IPS DF 6.9 (cell line): Measurements from ENCODE around the gene SH3BP4.

Source experiments
- DNase-seq: peaks from one replicate; pipeline ENCODE4 v3.0.0-alpha.2; 2013; ENCODE audit warnings: low read depth, low spot score
- H3K27ac ChIP-seq: one replicate; pipeline ENCODE4 v1.5.1; 2013; ENCODE audit warnings: low read length, control low read depth
- H3K27me3 ChIP-seq: 2 replicates; pipeline ENCODE4 v1.6.1; 2013; ENCODE audit warnings: mild to moderate bottlenecking, low read length; ENCODE audit not compliant: control insufficient read depth, insufficient read depth
- H3K36me3 ChIP-seq: 2 replicates; pipeline ENCODE4 v1.6.1; 2013; ENCODE audit warnings: low read length; ENCODE audit not compliant: control insufficient read depth, insufficient read depth
- H3K4me1 ChIP-seq: 2 replicates; pipeline ENCODE4 v1.6.1; 2013; ENCODE audit warnings: low read length; ENCODE audit not compliant: control insufficient read depth, insufficient read depth
- H3K4me3 ChIP-seq: 2 replicates; pipeline ENCODE4 v1.5.1; 2013; ENCODE audit warnings: mild to moderate bottlenecking, low read length
- H3K9me3 ChIP-seq: 2 replicates; pipeline ENCODE4 v1.6.1; 2013; ENCODE audit warnings: low read length, inconsistent platforms; ENCODE audit not compliant: control insufficient read depth, insufficient read depth
- WGBS: extraction: QIAGEN DNeasy Blood & Tissue Kit; methylation state at CpG from one replicate; pipeline ENCODE4 v1.1.7; 2013; ENCODE audit warnings: mixed read lengths, missing lambda C conversion rate; ENCODE audit not compliant: insufficient read length, insufficient coverage; 5-methylcytosine and 5-hydroxymethylcytosine counted together

SH3BP4 gene

DNA sequence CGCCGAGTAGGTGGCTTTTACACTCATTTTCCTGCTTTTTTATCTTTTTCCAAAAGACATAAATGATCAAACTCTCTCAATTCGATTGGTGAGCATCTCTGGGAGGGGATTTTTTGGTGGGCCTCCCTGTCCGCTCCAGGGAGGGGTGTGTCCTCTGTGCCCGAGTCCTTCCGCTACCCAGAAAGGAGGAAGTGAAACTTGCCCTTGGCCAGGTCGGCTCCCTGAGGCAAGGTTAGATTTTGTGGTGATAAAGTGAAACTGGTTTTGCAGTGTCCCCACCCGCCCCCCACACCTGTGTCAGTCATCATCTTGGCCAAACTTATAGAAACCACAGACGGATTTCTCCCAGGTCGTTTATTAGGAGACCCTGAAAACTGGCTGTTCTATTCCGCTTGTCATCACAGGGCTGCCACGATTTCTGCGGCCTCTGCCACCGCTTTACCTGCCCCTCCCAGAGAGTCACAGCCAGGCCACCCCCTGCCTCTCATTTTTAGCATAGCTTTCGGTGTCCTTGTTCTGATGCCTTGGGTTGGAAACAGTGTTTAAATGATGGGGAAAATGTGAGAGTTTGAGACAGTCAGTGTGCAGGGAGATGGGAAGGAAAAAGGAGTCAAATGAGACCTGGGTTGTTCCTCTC, 93.6 kb downstream of the SH3BP4 start:
- H3K27ac ChIP-seq, result no peak overlapping the region
- no peak overlapping the region for H3K4me3 ChIP-seq
- no peaks in the 10 kb centered on the region for H3K27me3 ChIP-seq
- H3K4me1 ChIP-seq, result no peaks in the 10 kb centered on the region
- peaks cover 20% of the 10 kb centered on the region for H3K36me3 ChIP-seq
- H3K9me3 ChIP-seq, result no peaks in the 10 kb centered on the region
- WGBS, result no CpG with 5 or more reads among the region's 15 CpGs
- no peak for DNase-seq

DNA sequence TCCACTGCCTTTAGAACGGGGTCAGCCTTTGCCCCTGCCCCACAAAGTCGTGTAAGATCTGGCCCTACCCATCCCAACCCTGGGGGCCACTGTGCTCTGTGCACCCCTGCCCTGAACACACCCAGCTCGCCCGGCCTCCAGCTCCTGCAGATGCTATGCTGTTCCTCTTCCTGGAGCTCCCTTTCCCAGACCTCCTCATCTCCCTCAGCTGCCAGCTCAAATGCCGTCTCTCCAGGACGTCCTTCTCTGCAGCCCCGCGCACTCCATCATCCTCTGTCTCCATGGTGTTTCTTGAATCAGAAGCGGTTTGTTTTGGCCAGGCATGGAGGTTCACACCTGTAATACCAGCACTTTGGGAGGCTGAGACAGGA, 94.1 kb downstream of the SH3BP4 start:
- no peak for DNase-seq
- no peaks in the 10 kb centered on the region for H3K9me3 ChIP-seq
- no peaks in the 10 kb centered on the region for H3K27me3 ChIP-seq
- H3K36me3 ChIP-seq, result peaks cover 18% of the 10 kb centered on the region
- no peak overlapping the region for H3K27ac ChIP-seq
- no CpG with 5 or more reads among the region's 9 CpGs for WGBS
- H3K4me3 ChIP-seq, result no peak overlapping the region
- no peaks in the 10 kb centered on the region for H3K4me1 ChIP-seq

DNA sequence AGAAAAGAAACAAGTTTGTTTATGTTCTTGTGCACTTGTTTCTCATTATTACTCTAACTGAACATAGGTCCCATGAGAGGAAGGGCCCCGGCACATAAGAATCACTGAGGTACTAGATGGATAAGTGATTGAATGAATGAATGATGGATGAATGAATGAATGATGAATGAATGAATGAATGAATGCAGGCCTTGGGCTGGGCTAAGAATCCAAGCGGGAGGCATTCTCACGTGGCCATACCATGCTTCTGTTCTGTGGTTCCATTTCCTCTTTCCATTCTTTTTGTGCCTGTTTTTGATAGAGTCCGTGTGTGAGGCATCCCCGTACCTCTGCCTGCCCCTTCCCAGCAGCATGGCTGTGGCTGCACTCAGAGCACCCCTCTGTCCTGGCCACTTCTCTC, 94.8 kb downstream of the SH3BP4 start:
- H3K36me3 ChIP-seq, result peaks cover 12% of the 10 kb centered on the region
- H3K4me1 ChIP-seq, result no peaks in the 10 kb centered on the region
- no peaks in the 10 kb centered on the region for H3K9me3 ChIP-seq
- DNase-seq, result no peak
- H3K27ac ChIP-seq, result no peak overlapping the region
- no peak overlapping the region for H3K4me3 ChIP-seq
- H3K27me3 ChIP-seq, result no peaks in the 10 kb centered on the region
- no CpG with 5 or more reads among the region's 5 CpGs for WGBS

DNA sequence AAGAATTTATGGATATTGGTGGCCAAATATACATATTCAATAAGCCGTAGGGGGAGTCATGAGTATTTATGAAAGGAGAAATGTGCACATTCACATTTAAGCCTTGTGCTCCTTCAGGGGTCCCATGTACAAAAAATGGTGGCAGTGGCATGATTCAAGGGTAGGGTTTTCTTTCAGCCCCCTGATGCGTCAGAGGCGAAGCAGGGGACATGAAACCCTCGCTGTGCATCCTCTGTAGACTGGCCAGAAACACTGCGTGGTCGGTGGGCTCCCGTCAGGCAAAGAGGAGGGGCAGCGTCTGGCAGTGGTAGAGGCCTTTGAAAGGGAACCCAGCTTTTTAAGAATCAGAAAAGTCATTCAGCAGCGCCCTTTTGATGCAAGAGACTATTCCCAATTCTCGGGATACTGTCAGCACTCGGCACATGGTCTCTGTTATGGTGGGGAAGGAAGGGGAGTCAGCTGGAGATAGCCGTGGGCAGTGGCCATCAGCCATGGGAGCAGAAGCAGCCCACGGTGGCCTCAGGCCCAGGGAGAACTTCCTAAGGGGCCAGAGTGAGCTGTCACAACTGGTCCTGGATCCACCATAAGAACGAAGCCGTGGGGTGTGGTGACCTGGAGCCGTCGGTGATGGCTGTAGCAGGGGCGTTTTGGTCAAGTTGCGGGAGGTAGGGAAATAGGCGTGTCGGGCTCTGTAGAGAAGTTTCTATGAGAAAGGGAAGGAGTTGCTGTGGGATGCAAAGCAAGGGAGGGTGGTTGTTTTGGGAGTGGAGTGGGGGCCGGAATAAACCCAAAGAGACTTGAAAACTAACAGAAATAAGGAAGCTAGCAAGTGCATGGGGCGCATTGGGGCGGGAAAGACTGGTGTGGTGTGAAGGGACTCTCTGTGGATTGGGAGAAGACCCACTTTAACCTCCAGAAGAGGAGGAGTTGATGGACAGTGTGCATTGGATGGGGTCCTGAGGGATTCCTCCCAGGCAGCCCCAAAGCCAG, 95.6 kb downstream of the SH3BP4 start:
- DNase-seq, result no peak
- Histone ChIP-seq H3K9me3 (no peaks in the 10 kb centered on the region), H3K27ac (no peak overlapping the region), H3K27me3 (no peaks in the 10 kb centered on the region), H3K4me3 (no peak overlapping the region), H3K36me3 (peaks cover 3% of the 10 kb centered on the region), H3K4me1 (no peaks in the 10 kb centered on the region)
- WGBS, result no CpG with 5 or more reads among the region's 24 CpGs

DNA sequence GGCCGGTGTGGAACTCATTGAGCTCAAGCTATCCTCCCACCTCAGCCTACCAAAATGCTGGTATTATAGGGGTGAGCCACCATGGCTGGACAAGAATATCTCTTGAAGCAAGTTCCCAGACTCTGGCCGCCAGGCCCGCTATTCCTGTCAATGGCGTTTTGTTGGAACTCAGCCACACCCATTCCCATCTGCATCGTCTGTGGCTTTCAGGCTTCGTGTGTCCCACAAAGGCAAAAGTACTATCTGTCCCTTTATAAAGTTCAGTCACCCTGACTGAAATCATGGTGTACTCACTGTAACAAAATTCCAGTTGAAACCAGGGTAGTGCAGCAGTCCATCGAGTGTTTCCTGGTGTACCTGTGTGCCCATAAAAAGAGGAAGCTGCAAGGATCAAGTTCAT, 96.7 kb downstream of the SH3BP4 start:
- H3K4me1 ChIP-seq, result no peaks in the 10 kb centered on the region
- DNase-seq, result no peak
- H3K27ac ChIP-seq, result no peak overlapping the region
- no CpG with 5 or more reads among the region's 7 CpGs for WGBS
- no peaks in the 10 kb centered on the region for H3K27me3 ChIP-seq
- peaks cover 3% of the 10 kb centered on the region; the same call in 1 of the 2 replicates for H3K36me3 ChIP-seq
- no peaks in the 10 kb centered on the region for H3K9me3 ChIP-seq
- H3K4me3 ChIP-seq, result no peak overlapping the region

DNA sequence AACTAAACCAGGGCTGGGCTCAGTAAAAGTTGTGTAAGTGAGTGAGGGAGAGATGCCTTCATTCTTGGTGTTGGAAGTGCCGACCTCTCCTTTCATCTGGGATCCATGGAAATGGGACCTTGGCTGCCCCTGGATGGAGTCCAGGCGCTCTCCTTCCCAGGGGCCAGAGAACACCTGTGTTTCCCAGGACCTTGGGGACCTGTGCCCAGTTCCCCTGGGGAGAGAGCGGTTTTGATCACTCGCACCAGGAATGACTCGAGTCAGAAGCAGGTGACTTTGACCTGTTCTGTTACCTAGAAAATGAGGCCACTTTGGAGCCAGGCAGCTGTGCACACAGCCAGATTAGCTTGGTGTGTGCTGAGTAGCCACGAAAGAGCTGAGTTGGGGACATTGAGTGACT, 97.3 kb downstream of the SH3BP4 start:
- Histone ChIP-seq H3K9me3 (no peaks in the 10 kb centered on the region), H3K4me1 (no peaks in the 10 kb centered on the region), H3K36me3 (peaks cover 5% of the 10 kb centered on the region), H3K27ac (no peak overlapping the region), H3K4me3 (no peak overlapping the region), H3K27me3 (no peaks in the 10 kb centered on the region)
- DNase-seq, result no peak
- no CpG with 5 or more reads among the region's 6 CpGs for WGBS

DNA sequence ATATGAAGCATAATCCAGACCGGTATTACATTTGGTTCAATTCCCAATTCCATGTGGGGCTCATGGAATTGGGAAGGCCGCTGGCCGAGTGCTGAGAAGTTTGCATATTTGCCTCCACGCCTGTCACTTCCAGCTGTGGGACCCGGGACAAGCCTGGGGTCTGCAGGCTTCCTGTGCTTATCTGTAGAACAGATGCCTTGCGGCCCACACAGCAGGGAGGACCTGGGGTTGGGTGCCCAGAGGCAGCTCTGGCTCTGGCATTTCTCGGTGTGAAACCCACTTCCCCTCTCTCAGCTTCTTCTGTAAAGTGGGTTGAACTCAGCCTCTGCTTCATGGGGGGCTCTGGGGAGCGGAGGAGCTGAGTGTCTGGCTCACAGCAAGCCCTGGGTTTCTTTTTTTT, 97.9 kb downstream of the SH3BP4 start:
- WGBS, result no CpG with 5 or more reads among the region's 8 CpGs

DNA sequence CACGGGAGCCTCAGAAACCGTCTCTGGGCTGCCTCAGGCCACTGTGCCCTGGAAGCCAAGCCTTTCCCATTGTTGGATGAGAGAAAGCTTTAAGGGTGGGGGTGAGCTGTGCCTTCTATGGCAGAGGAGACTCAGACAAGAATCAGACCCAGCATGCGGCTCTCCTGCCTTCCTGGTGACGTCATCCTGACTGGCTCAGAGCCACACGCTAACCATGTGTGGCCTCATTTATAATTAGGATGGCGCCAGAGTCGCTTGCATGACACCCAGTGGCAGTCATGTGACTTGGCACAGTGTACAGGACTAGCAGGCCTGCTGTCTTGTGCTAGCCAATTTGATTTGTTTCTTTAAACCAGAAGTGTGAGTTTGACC, 99.1 kb downstream of the SH3BP4 start:
- Histone ChIP-seq H3K9me3 (no peaks in the 10 kb centered on the region), H3K36me3 (peaks cover 14% of the 10 kb centered on the region), H3K27ac (no peak overlapping the region), H3K4me1 (no peaks in the 10 kb centered on the region), H3K4me3 (no peak overlapping the region), H3K27me3 (no peaks in the 10 kb centered on the region)
- no peak for DNase-seq
- WGBS, result no CpG with 5 or more reads among the region's 7 CpGs

More for the DNA sequence above, 97.9 kb downstream of the SH3BP4 start:
- H3K9me3 ChIP-seq, result no peaks in the 10 kb centered on the region
- no peaks in the 10 kb centered on the region for H3K4me1 ChIP-seq
- H3K36me3 ChIP-seq, result peaks cover 10% of the 10 kb centered on the region
- H3K4me3 ChIP-seq, result no peak overlapping the region
- no peak overlapping the region for H3K27ac ChIP-seq
- H3K27me3 ChIP-seq, result no peaks in the 10 kb centered on the region
- no peak for DNase-seq

DNA sequence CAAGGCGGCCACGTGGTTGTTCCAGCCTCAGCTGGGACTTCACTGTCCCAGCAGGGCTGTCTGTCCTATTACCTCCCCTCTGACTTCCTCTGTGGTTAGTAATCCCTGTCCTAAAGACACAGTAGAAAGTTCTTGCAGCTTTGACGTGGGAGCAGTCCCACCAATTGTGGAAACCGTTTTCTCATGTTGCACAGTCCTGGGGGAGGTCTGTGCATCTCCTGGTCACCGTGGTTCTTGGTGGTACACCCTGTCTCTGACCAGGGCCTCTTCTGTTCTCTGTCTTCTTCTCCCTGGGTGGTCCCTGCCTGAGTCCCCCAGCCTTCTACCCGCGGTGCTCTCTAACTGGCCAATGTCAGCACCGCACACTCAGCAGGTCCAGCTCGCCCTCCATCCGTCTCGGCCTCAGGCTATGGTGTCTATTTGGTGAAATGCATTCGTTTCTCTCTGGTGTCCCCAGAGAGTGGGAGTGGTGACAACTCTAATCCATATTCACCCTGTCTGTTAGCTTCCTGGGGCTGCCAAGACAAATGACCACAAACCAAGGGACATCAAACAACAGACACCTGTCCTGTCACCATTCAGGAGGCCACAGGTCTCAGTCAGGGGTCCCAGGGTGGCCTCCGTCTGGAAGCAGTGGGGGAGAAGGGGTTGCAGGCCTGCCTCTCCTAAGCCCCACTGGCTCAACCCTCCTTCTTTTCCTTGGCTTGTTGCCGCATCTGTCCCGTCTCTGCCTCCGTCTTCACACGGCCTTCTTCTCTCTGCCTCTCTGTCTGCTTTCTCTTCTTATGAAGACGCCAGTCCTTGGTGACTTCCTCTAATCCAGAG, 99.8 kb downstream of the SH3BP4 start:
- H3K27ac ChIP-seq, result no peak overlapping the region
- H3K27me3 ChIP-seq, result no peaks in the 10 kb centered on the region
- H3K9me3 ChIP-seq, result no peaks in the 10 kb centered on the region
- DNase-seq, result no peak
- peaks cover 14% of the 10 kb centered on the region for H3K36me3 ChIP-seq
- no peak overlapping the region for H3K4me3 ChIP-seq
- no CpG with 5 or more reads among the region's 18 CpGs for WGBS
- no peaks in the 10 kb centered on the region for H3K4me1 ChIP-seq
